Fibroblast of gingiva (primary cell): ENCODE results near the gene C2orf68.
"Not testable (repeated sequence)": the region's sequence is repeated elsewhere in the genome, so short reads cannot be mapped to it uniquely, and the experiment has no call there.

Experiments
- DNase-seq: peaks from one replicate; pipeline ENCODE4 v3.0.0-alpha.2; 2011; ENCODE audit warnings: low read depth

C2orf68 gene

DNA sequence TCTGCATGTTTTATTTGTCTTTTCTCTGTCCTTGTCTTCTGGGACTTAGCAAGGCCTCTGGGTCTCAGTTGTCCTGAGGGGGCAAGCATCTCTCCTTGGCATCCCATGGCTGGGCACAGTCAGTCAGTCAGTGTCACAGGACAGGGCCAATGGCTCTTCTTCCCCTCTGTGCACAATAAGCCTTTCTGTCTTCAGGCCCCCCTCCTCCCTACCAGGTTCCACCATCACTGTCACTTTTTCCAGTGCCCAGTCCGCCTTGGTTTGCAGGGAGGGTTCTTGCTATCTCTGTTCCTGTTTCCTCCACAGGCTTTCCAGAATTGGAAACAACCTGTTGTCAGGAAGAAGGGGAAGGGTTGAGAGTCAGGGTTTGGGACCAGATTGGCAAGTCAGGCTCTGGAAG, 29.4 kb downstream of the C2orf68 start:
- DNase-seq, result no peak

DNA sequence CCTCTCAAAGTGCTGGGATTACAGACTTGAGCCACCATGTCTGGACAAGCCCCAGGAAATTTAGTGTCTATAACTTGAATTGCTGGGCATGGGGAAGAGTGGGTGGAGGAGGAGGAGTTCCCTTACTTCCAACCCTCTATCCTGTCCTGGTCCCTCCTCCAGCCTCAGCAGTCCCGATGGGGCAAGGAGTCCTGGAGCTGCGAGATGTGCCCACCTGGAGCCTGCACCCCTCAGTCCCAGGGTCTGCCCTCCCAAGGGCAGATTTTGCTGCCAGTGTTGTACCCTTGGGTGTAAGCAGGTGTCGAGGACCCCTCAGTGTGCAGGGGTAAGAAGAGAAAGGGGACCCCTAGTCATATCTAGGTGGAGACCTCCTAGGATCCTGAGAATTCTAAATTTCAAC, 31.7 kb downstream of the C2orf68 start:
- no peak for DNase-seq

- DNase-seq, result no peak
Observed at GRCh38 chr2:85579266-85579935, 32.5 kb downstream of the C2orf68 start.

DNA sequence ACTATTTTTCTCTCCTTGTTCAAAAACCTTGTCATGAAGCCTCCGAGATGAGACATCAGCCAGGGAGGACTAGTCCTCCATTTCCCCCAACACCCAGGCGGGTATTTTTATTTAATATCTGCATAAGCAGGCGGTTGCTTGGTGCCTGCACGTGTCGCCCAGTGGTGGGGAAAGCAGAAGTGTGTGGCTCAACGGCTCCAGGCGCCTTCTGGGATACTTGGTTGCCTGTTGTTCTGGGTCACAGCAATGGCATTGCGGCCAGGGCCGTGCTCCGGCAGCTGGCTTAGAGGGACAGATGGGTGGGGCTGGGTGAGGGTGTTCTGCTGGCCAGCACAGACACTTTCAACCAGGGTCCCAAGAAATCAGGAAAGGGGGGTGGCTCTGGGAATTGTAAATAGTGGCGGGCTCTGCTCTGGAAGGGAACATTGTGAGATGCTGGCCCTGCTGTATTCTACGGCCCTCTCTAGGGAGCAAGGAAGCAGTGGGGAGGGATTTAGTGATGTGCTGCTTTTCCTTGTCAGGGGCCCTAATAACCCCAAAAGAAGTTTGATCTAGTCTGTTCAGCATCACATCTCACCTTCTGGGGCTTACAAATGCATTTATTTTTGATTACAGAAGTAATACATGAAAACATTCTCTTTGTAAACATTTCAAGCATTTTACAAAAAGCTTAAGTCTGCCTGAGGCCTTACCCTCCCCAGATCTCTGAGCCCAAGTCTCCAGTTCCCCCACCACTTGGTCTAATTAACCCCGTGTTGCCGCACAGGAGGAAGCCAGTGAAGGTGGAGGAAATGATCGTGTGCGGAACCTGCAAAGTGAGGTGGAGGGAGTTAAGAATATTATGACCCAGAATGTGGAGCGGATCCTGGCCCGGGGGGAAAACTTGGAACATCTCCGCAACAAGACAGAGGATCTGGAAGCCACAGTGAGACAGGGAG, 33.4 kb downstream of the C2orf68 start:
- no peak for DNase-seq

GRCh38 chr2:85577386-85578242, 34.3 kb downstream of the C2orf68 start, which contains the start of gene VAMP8:
Gene VAMP8, plus strand, starts transcription at chr2:85577586. Its CDS starts 61 bp downstream, at chr2:85577647.
- no peak for DNase-seq

- DNase-seq, result no peak
Observed at GRCh38 chr2:85577063-85577385, 34.8 kb downstream of the C2orf68 start.

DNA sequence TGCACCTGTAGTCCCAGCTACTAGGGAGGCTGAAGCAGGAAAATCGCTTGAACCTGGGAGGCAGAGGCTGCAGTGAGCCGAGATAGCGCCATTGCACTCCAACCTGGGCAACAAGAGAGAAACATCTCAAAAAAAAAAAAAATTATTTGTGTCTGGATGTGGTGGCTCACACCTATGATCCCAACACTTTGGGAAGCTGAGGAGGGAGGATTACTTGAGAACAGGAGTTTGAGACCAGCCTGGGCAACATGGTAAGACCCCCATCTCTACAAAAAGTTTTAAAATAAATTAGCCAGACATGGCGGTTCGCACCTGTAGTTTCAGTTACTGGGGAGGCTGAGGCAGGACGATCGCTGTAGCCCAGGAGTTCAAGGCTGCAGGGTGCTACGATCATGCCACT, 36.1 kb downstream of the C2orf68 start:
- DNase-seq, result no peak

DNA sequence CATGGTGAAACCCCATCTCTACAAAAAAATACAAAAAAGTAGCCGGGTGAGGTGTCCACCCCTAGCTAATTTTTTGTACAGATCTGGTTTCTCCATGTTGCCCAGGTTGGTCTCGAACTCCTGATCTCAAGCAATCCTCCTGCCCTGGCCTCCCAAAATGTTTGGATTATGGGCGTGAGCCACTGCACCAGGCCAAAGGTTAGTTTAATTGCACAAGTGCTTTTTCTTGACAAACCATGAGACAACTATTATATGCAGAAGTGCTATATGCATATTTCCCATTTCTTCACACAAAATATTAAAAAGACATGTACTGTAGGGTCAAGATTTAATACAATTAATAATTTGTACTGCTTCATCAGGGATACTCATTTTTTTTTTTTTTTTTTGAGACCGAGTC, 45.6 kb downstream of the C2orf68 start:
- no peak for DNase-seq

GRCh38 chr2:85564144-85564563, 47.7 kb downstream of the C2orf68 start:
- DNase-seq, result no peak

GRCh38 chr2:85561280-85562212, 50.3 kb downstream of the C2orf68 start, which contains the start of gene GGCX:
Gene GGCX, minus strand, starts transcription at chr2:85561493. Its CDS starts 65 bp downstream, at chr2:85561428.
- DNase-seq, result peak; percentile 93

GRCh38 chr2:85560812-85561279, 51.0 kb downstream of the C2orf68 start:
- no peak for DNase-seq

- not testable (repeated sequence) for DNase-seq
Observed at GRCh38 chr2:85560403-85560726, 51.5 kb downstream of the C2orf68 start.

- DNase-seq, result no peak
Observed at GRCh38 chr2:85558160-85558559, 53.7 kb downstream of the C2orf68 start.

DNA sequence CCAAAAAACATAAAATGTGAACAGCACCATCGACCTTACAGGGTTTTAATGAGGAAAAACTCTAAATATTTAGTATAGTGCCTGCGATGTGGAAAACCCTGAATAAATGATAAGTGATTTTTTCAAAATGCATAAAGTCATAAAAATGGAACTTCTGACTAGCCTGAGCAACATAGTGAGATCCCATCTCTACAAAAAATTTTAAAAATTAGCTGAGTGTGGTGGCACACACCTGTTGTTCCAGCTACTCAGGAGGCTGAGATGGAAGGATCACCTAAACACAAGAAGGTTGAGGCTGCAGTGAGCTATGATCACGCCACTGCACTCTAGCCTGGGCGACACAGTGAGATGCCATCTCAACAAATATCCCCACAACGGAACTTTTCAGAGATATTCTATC, 54.7 kb downstream of the C2orf68 start:
- no peak for DNase-seq
